GM21360 (cell line): ENCODE data around the gene EDC3.

Source experiments
- ATAC-seq: cut with Tn5 transposase; IDR thresholded peaks from one replicate; pipeline ENCODE4 v1.9.1; 2021; ENCODE audit warnings: mild to moderate bottlenecking, moderate library complexity; ENCODE audit not compliant: unreplicated experiment

EDC3 gene

GRCh38 chr15:74585191-74585590 is 110.6 kb downstream of the EDC3 start:
- ATAC-seq: no peak

GRCh38 chr15:74584779-74585178 is 111.0 kb downstream of the EDC3 start:
- no peak for ATAC-seq

- ATAC-seq: no peak
Measured at GRCh38 chr15:74584204-74584603, 111.6 kb downstream of the EDC3 start.
